Mesenchymal stem cell (in vitro differentiated cells and primary cell): ENCODE data around the gene CD300LF.

ENCODE experiments used
- DNase-seq: peaks from one replicate; pipeline ENCODE4 v3.0.0-alpha.2; 2013
- H2AFZ ChIP-seq: one replicate; pipeline ENCODE4 v1.6.1; 2013; ENCODE audit warnings: low read depth, mild to moderate bottlenecking, control low read depth, inconsistent platforms, low read length, moderate library complexity
- H2AK5ac ChIP-seq: 2 replicates; pipeline ENCODE4 v1.6.1; 2013; ENCODE audit warnings: low read length, moderate library complexity, mild to moderate bottlenecking, inconsistent platforms; ENCODE audit not compliant: severe bottlenecking
- H2BK120ac ChIP-seq: one replicate; pipeline ENCODE4 v1.6.1; 2013; ENCODE audit warnings: low read depth, mild to moderate bottlenecking, inconsistent platforms, low read length, moderate library complexity
- H2BK12ac ChIP-seq, 2 experiments: one replicate each; pipeline ENCODE4 v1.6.1; 2013; ENCODE audit warnings: inconsistent platforms in 2 of 2, low read length in 2 of 2, mild to moderate bottlenecking in 2 of 2, moderate library complexity in 2 of 2, control low read depth in 1 of 2
- H2BK15ac ChIP-seq: one replicate; pipeline ENCODE4 v1.6.1; 2013; ENCODE audit warnings: mild to moderate bottlenecking, low read depth, inconsistent platforms; ENCODE audit not compliant: poor library complexity, severe bottlenecking
- H2BK5ac ChIP-seq: 2 replicates; pipeline ENCODE4 v1.6.1; 2013; ENCODE audit warnings: low read depth, mild to moderate bottlenecking, low read length, control low read depth, inconsistent platforms; ENCODE audit not compliant: poor library complexity, severe bottlenecking
- H3K14ac ChIP-seq, 2 experiments: one replicate each; pipeline ENCODE4 v1.6.1; 2013; ENCODE audit warnings: inconsistent platforms in 2 of 2, low read length in 2 of 2, control low read depth in 1 of 2, mild to moderate bottlenecking in 1 of 2, moderate library complexity in 1 of 2
- H3K18ac ChIP-seq, 2 experiments: one replicate each; pipeline ENCODE4 v1.6.1; 2013; ENCODE audit warnings: inconsistent platforms in 2 of 2, low read length in 2 of 2, control low read depth in 1 of 2, low read depth in 1 of 2, mild to moderate bottlenecking in 1 of 2
- H3K23ac ChIP-seq, 2 experiments: one replicate each; pipeline ENCODE4 v1.6.1; 2013; ENCODE audit warnings: inconsistent platforms in 2 of 2, low read length in 2 of 2, mild to moderate bottlenecking in 2 of 2, moderate library complexity in 2 of 2, control low read depth in 1 of 2
- H3K27ac ChIP-seq: 2 replicates; pipeline ENCODE4 v1.5.1; 2013; ENCODE audit warnings: mild to moderate bottlenecking, moderate library complexity, low read length, control low read depth, inconsistent platforms; ENCODE audit not compliant: poor library complexity, severe bottlenecking
- H3K27me3 ChIP-seq, 2 experiments: 2 replicates each; pipeline versions ENCODE4 v1.6.1 to v1.7.0; 2013; ENCODE audit warnings: low read length in 2 of 2, mild to moderate bottlenecking in 2 of 2, moderate library complexity in 2 of 2, control low read depth in 1 of 2, inconsistent platforms in 1 of 2; ENCODE audit not compliant: control insufficient read depth in 1 of 2, insufficient read depth in 1 of 2
- H3K36me3 ChIP-seq, 2 experiments: 2 replicates each; pipeline versions ENCODE4 v1.6.1 to v1.7.0; 2013; ENCODE audit warnings: low read length in 2 of 2, control low read depth in 1 of 2, inconsistent platforms in 1 of 2, low read depth in 1 of 2, mild to moderate bottlenecking in 1 of 2; ENCODE audit not compliant: insufficient read depth in 2 of 2, control insufficient read depth in 1 of 2
- H3K4ac ChIP-seq, 2 experiments: one replicate each; pipeline ENCODE4 v1.6.1; 2013; ENCODE audit warnings: inconsistent platforms in 2 of 2, low read length in 2 of 2, mild to moderate bottlenecking in 2 of 2, moderate library complexity in 2 of 2, control low read depth in 1 of 2, low read depth in 1 of 2
- H3K4me1 ChIP-seq: 2 replicates; pipeline ENCODE4 v1.6.1; 2013; ENCODE audit warnings: low read depth, low read length, control low read depth; ENCODE audit not compliant: control insufficient read depth, insufficient read depth
- H3K4me2 ChIP-seq: 2 replicates; pipeline ENCODE4 v1.6.1; 2013; ENCODE audit warnings: low read length, mild to moderate bottlenecking, inconsistent platforms; ENCODE audit not compliant: poor library complexity, severe bottlenecking
- H3K4me3 ChIP-seq, 2 experiments: 2 replicates each; pipeline versions ENCODE4 v1.5.1 to v1.7.0; 2013; ENCODE audit warnings: low read length in 2 of 2, mild to moderate bottlenecking in 2 of 2, control low read depth in 1 of 2, low read depth in 1 of 2; ENCODE audit not compliant: insufficient read depth in 1 of 2
- H3K79me1 ChIP-seq: replicated peaks from 2 replicates; pipeline ENCODE4 v1.6.1; 2013; ENCODE audit warnings: mild to moderate bottlenecking, control low read depth, low read length, inconsistent platforms; ENCODE audit not compliant: poor library complexity, severe bottlenecking
- H3K9ac ChIP-seq: 2 replicates; pipeline ENCODE4 v1.7.0; 2013; ENCODE audit warnings: mild to moderate bottlenecking, low read length, moderate library complexity
- H3K9me3 ChIP-seq: 2 replicates; pipeline ENCODE4 v1.7.0; 2013; ENCODE audit warnings: mild to moderate bottlenecking, low read length; ENCODE audit not compliant: control insufficient read depth
- H4K8ac ChIP-seq: one replicate; pipeline ENCODE4 v1.6.1; 2013; ENCODE audit warnings: inconsistent platforms, mild to moderate bottlenecking, low read length, moderate library complexity
- H4K91ac ChIP-seq: one replicate; pipeline ENCODE4 v1.6.1; 2013; ENCODE audit warnings: mild to moderate bottlenecking, low read length, inconsistent platforms
- WGBS: methylation state at CpG from one replicate; pipeline ENCODE4 v1.1.7; 2013; ENCODE audit warnings: mixed read lengths; 5-methylcytosine and 5-hydroxymethylcytosine counted together

Gene CD300LF

DNA sequence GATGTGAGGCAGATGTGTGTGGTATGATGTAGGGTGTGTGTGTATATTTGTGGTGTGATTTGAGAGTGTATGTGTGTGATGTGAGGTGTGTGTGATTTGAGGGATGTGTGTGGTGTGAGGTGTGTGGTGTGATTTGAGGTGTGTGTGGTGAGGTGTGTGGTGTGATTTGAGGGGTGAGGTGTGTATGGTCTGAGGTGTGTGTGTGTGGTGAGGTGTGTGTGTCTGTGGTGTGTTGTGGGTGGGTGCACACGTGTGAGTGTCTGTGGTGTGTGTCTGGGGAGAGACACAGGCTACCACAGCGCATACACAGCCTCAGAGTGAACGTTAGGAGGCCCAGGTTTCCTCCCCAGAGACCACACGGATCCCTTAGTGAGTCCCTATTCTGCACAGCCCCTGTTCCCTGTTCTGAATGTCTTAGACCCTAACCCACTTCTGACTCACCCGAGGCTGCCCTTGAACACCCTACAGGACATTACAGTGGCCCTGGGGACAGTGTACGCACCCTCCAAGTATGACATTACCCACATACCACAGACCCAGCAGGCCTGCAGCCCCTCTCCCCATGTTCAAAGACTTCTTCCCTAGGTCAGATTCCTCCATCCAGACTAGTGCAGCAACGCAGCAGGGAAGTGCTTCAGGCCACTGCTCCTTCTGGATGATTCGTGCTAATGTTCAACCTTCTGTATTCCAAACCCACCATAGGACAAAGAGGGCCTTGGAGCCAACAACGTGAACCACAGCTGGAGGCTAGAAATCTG is 20.8 kb upstream of the CD300LF start:
- no peaks in the 10 kb centered on the region for H3K36me3 ChIP-seq
- no peak overlapping the region for H2BK5ac ChIP-seq
- H4K8ac ChIP-seq = no peak overlapping the region
- no peak overlapping the region for H3K4me3 ChIP-seq
- H2AK5ac ChIP-seq = no peak overlapping the region
- H3K9ac ChIP-seq = no peak overlapping the region
- H3K4ac ChIP-seq = no peak overlapping the region
- no peak overlapping the region for H2BK12ac ChIP-seq
- H3K23ac ChIP-seq = no peak overlapping the region
- H3K14ac ChIP-seq = no peak overlapping the region
- H3K79me1 ChIP-seq = no peaks in the 10 kb centered on the region
- H3K27me3 ChIP-seq = peaks cover 45 to 63% of the 10 kb centered on the region in 2 experiments
- H3K4me1 ChIP-seq = peaks cover 24% of the 10 kb centered on the region
- H2BK15ac ChIP-seq = no peak overlapping the region
- H2BK120ac ChIP-seq = no peak overlapping the region
- no peak overlapping the region for H4K91ac ChIP-seq
- no peak for DNase-seq
- H3K4me2 ChIP-seq = no peak overlapping the region
- no peaks in the 10 kb centered on the region for H3K9me3 ChIP-seq
- no peak overlapping the region for H3K18ac ChIP-seq
- no peak overlapping the region for H2AFZ ChIP-seq
- H3K27ac ChIP-seq = no peak overlapping the region
- 75% methylated on average over 8 of the region's 9 CpGs for WGBS

DNA sequence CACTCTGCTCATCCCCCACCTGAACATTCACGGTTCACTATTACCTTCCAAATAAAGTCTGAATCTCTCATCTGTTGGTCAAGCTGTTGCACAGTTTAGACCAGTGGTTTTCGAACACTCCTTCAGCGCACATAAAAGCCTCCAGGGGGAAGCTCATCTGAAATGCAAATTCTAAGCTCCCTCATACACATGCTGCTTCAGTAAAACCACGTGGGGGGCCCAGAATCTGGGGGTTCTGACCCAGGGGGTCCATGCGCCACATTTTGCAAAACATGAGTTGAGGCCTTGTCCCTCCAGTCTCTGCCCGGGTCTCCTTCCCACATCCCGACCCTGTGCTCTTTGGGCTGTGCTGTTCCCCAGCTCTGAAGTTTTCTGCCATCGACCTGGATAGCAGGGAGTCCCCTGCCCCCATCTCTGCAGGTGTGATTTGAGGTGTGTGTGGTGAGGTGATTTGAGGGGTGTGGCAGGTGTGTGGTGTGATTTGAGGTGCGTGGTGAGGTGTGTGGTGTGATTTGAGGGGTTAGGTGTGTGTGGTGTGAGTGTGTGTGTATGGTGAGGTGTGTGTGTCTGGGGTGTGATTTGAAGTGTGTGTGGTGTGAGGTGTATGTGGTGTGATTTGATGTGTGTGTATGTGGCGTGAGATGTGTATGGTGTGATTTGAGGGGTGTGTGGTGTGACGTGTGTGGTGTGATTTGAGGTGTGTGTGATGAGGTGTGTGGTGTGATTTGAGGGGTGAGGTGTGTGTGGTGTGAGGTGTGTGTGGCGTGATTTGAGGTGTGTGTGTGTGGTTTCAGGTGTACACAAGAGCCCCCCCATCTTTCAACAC is 19.5 kb upstream of the CD300LF start:
- 72% methylated on average over 12 of the region's 12 CpGs for WGBS
- H3K27me3 ChIP-seq = peaks cover 37 to 52% of the 10 kb centered on the region in 2 experiments
- H3K18ac ChIP-seq = no peak overlapping the region
- DNase-seq = no peak
- H3K4me3 ChIP-seq = no peak overlapping the region
- H3K27ac ChIP-seq = no peak overlapping the region
- H3K4me2 ChIP-seq = no peak overlapping the region
- H4K8ac ChIP-seq = no peak overlapping the region
- H3K9ac ChIP-seq = no peak overlapping the region
- no peak overlapping the region for H3K23ac ChIP-seq
- H2BK5ac ChIP-seq = no peak overlapping the region
- H3K14ac ChIP-seq = no peak overlapping the region
- H3K4ac ChIP-seq = no peak overlapping the region
- no peak overlapping the region for H2AFZ ChIP-seq
- H3K79me1 ChIP-seq = no peaks in the 10 kb centered on the region
- no peak overlapping the region for H2BK15ac ChIP-seq
- H3K9me3 ChIP-seq = no peaks in the 10 kb centered on the region
- H2AK5ac ChIP-seq = no peak overlapping the region
- no peak overlapping the region for H4K91ac ChIP-seq
- no peak overlapping the region for H2BK120ac ChIP-seq
- H3K36me3 ChIP-seq = no peaks in the 10 kb centered on the region
- H2BK12ac ChIP-seq = no peak overlapping the region
- peaks cover 12% of the 10 kb centered on the region for H3K4me1 ChIP-seq

- H3K27ac ChIP-seq = no peak overlapping the region
- peaks cover 30 to 52% of the 10 kb centered on the region in 2 experiments for H3K27me3 ChIP-seq
- H3K79me1 ChIP-seq = no peaks in the 10 kb centered on the region
- H3K4me3 ChIP-seq = no peak overlapping the region
- WGBS = 46% methylated on average over 3 of the region's 4 CpGs
- H3K36me3 ChIP-seq = no peaks in the 10 kb centered on the region
- no peak overlapping the region for H3K4ac ChIP-seq
- no peak overlapping the region for H2BK5ac ChIP-seq
- peaks cover 2% of the 10 kb centered on the region for H3K4me1 ChIP-seq
- no peak overlapping the region for H2BK120ac ChIP-seq
- H3K4me2 ChIP-seq = no peak overlapping the region
- no peaks in the 10 kb centered on the region for H3K9me3 ChIP-seq
- no peak for DNase-seq
- H2BK12ac ChIP-seq = no peak overlapping the region
- no peak overlapping the region for H3K23ac ChIP-seq
- H2AFZ ChIP-seq = no peak overlapping the region
- no peak overlapping the region for H4K91ac ChIP-seq
- H3K14ac ChIP-seq = no peak overlapping the region
- no peak overlapping the region for H3K9ac ChIP-seq
- no peak overlapping the region for H4K8ac ChIP-seq
- H2AK5ac ChIP-seq = no peak overlapping the region
- H3K18ac ChIP-seq = no peak overlapping the region
- no peak overlapping the region for H2BK15ac ChIP-seq
Observed at GRCh38 chr17:74731347-74731605, 18.6 kb upstream of the CD300LF start.

DNA sequence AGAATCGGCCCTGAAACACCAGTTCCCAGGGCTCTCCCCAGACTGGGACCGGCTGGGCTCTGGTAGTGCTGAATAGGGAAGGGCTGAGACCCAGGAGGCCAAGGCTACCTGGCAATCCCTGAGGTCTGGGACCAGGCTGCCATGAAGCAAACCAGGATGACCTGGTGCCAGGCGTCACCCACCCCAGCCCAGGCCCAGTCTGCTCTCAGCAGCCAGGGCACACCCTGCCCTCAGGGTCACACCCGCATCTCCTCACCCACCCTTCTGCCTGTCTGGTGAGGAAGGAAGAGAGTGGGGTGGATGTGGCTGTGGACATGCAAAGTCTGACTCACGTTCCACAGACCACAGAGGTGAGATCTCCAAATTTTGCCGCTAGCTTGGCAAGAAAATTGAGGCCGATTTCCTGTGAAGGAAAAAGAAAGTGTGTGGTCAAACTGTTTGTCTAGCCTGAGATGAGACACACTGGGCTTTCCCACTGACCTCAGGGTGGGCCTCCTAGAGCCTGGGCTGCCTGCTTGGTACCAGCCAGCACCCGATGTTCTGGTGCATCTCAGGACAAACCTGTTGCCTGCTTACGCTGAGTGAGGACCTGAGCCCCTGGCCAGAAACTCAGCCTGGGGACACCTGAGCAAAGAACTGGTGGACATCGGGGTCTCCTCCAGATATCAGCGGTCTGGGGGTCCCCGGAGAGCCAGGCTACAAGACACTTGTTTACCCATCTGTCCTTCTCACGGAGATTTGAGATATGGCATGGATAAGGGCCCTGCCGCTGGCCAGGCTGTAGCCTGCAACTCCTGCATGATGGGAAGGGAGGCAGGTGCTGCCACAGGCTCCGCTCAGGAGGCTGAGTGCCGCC is 18.0 kb upstream of the CD300LF start:
- DNase-seq = no peak
- H3K4me1 ChIP-seq = no peaks in the 10 kb centered on the region
- H3K4ac ChIP-seq = no peak overlapping the region
- no peaks in the 10 kb centered on the region for H3K36me3 ChIP-seq
- H4K91ac ChIP-seq = no peak overlapping the region
- H2AFZ ChIP-seq = no peak overlapping the region
- no peaks in the 10 kb centered on the region for H3K9me3 ChIP-seq
- no peak overlapping the region for H4K8ac ChIP-seq
- no peak overlapping the region for H2AK5ac ChIP-seq
- no peak overlapping the region for H3K27ac ChIP-seq
- H3K9ac ChIP-seq = no peak overlapping the region
- no peak overlapping the region for H3K18ac ChIP-seq
- no peak overlapping the region for H2BK5ac ChIP-seq
- H3K4me3 ChIP-seq = no peak overlapping the region
- no peak overlapping the region for H2BK15ac ChIP-seq
- H2BK12ac ChIP-seq = no peak overlapping the region
- H3K14ac ChIP-seq = no peak overlapping the region
- H3K4me2 ChIP-seq = no peak overlapping the region
- no peak overlapping the region for H2BK120ac ChIP-seq
- peaks cover 24 to 47% of the 10 kb centered on the region in 2 experiments for H3K27me3 ChIP-seq
- WGBS = 87% methylated on average over 13 of the region's 16 CpGs
- no peaks in the 10 kb centered on the region for H3K79me1 ChIP-seq
- H3K23ac ChIP-seq = no peak overlapping the region
